T-cell (primary cell): ENCODE data around the gene TAGAP. TPM values are rescaled to one million over a fixed set of nuclear protein-coding genes. Genes with fewer than 3 reads are reported as not detected.

Experiments
- ATAC-seq, 4 experiments: fragments of 200-7000 bp in 3 of 4; fragments of 150-1000 bp in 1 of 4; cut with Tn5 transposase; replicated peaks in 1 of 4; 1 replicate in 3 of 4; 2 replicates in 1 of 4; pipeline ENCODE4 v1.10.0; 2021; ENCODE audit warnings: moderate library complexity in 3 of 4, mild to moderate bottlenecking in 2 of 4, moderate number of reproducible peaks in 1 of 4
- CTCF ChIA-PET, 2 donors: fragments of 300-600 bp; sonication (Branson Sonifier 250); formaldehyde crosslinking; loops; one replicate each; lab custom pipeline; 2022; ENCODE audit warnings: antibody characterized with exemption in 2 of 2; lab: Charles Lee
- POLR2A ChIA-PET, 2 donors: fragments of 300-600 bp; sonication (Branson Sonifier 250); formaldehyde crosslinking; loops; one replicate each; lab custom pipeline; 2022; ENCODE audit warnings: antibody characterized with exemption in 2 of 2; lab: Charles Lee
- DNase-seq, 35 experiments: peaks; one replicate each; pipeline versions ENCODE4 v3.0.0 to v3.0.0-alpha.2; 2013 to 2023
- H3K27ac ChIP-seq: one replicate; pipeline ENCODE4 v1.5.1; 2013; ENCODE audit warnings: low read length
- H3K27me3 ChIP-seq, 2 experiments: replicated peaks in 1 of 2; 1 replicate in 1 of 2; 2 replicates in 1 of 2; pipeline versions ENCODE4 v1.6.1 to v1.7.0; 2013; ENCODE audit warnings: low read length in 1 of 2, mixed read lengths in 1 of 2; ENCODE audit not compliant: control insufficient read depth in 2 of 2, insufficient read depth in 2 of 2; ENCODE audit errors: extremely low read depth in 1 of 2
- H3K36me3 ChIP-seq, 2 donors: 1 replicate in 1 of 2; 2 replicates in 1 of 2; pipeline versions ENCODE4 v1.6.1 to v1.7.0; 2013; ENCODE audit warnings: low read length in 1 of 2; ENCODE audit not compliant: control insufficient read depth in 2 of 2, insufficient read depth in 1 of 2; ENCODE audit errors: extremely low read depth in 1 of 2
- H3K4me1 ChIP-seq, 2 experiments: 1 replicate in 1 of 2; 2 replicates in 1 of 2; pipeline versions ENCODE4 v1.6.1 to v1.7.0; 2013; ENCODE audit warnings: low read length in 2 of 2, mixed read lengths in 1 of 2; ENCODE audit not compliant: insufficient read depth in 2 of 2, control insufficient read depth in 1 of 2; ENCODE audit errors: extremely low read depth in 1 of 2
- H3K4me3 ChIP-seq, 2 donors: 1 replicate in 1 of 2; 2 replicates in 1 of 2; pipeline versions ENCODE4 v1.5.1 to v1.7.0; 2013; ENCODE audit warnings: mild to moderate bottlenecking in 2 of 2, low read length in 1 of 2, moderate library complexity in 1 of 2; ENCODE audit not compliant: control insufficient read depth in 1 of 2; ENCODE audit errors: extremely low read depth in 1 of 2
- H3K9me3 ChIP-seq: 2 replicates; pipeline ENCODE4 v1.7.0; 2013
- H3K27ac Mint-ChIP-seq, 2 donors: one replicate each; pipeline ENCODE4 v1.8.0; 2020 to 2021; ENCODE audit warnings: mild to moderate bottlenecking in 2 of 2, mixed read lengths in 2 of 2
- H3K27me3 Mint-ChIP-seq, 2 donors: one replicate each; pipeline ENCODE4 v1.8.0; 2021 to 2022; ENCODE audit warnings: mixed read lengths in 2 of 2
- H3K36me3 Mint-ChIP-seq: one replicate; pipeline ENCODE4 v1.8.0; 2021; ENCODE audit warnings: mixed read lengths
- H3K4me1 Mint-ChIP-seq, 3 donors: one replicate each; pipeline ENCODE4 v1.8.0; 2020 to 2022; ENCODE audit warnings: mixed read lengths in 3 of 3, mild to moderate bottlenecking in 1 of 3
- H3K4me3 Mint-ChIP-seq, 3 donors: one replicate each; pipeline ENCODE4 v1.8.0; 2020 to 2022; ENCODE audit warnings: mild to moderate bottlenecking in 3 of 3, mixed read lengths in 3 of 3, moderate library complexity in 3 of 3
- H3K9me3 Mint-ChIP-seq, 3 donors: one replicate each; pipeline ENCODE4 v1.8.0; 2020 to 2022; ENCODE audit warnings: mixed read lengths in 3 of 3
- WGBS: methylation state at CpG from one replicate; pipeline ENCODE4 v1.1.5; 2013; ENCODE audit warnings: missing lambda C conversion rate; ENCODE audit not compliant: insufficient coverage; 5-methylcytosine and 5-hydroxymethylcytosine counted together
- total RNA-seq, 35 experiments: library from RNA in 6 of 35; stranded (reverse) in 6 of 35; fragments of 120-200 nt in 1 of 35; gene quantifications; one replicate each; pipeline versions ENCODE4 v1.2.1 to v1.2.4 and lab custom pipeline; 2013 to 2026

Gene TAGAP
- total RNA-seq, 5 donors from 2014 or later (not counting 1 experiment from before 2014, with no cell fraction given), result 110 to 224 (median 128) TPM

- DNase-seq, result no peak
- Histone ChIP-seq H3K4me1 (peaks cover 20 to 67% of the 10 kb centered on the region in 2 experiments), H3K9me3 (no peaks in the 10 kb centered on the region), H3K4me3 (no peak overlapping the region), H3K36me3 (no peaks in the 10 kb centered on the region), H3K27ac (peak overlapping the region; percentile 34), H3K27me3 (no peaks in the 10 kb centered on the region)
- H3K27me3 Mint-ChIP-seq, result no peaks in the 10 kb centered on the region
- 14% methylated on average over 1 of the region's 2 CpGs for WGBS
- H3K27ac Mint-ChIP-seq, result peak overlapping the region; percentile 69 to 86
- ChIA-PET POLR2A (interaction anchor here in 1 of 2 donors (1.1 kb wide), 1 partner anchor 12 kb away, joined by 4 read pairs; no protein-coding TSS in a partner anchor), CTCF (interaction anchor here in 1 of 2 donors (0.6 to 1.6 kb wide), 4 partner anchors 11 to 48 kb away, joined by 3 to 5 read pairs (median 3); partner anchors contain the start of gene TAGAP)
- H3K36me3 Mint-ChIP-seq, result no peaks in the 10 kb centered on the region
- no peaks in the 10 kb centered on the region for H3K9me3 Mint-ChIP-seq
- H3K4me1 Mint-ChIP-seq, result peaks cover 63 to 87% (median 80%) of the 10 kb centered on the region in 3 donors
- peak overlapping the region in 2 of 3 donors; percentile 37 to 70 for H3K4me3 Mint-ChIP-seq
- no peak for ATAC-seq
Measured at GRCh38 chr6:159056432-159056831, 11.6 kb upstream of the TAGAP start.

GRCh38 chr6:159056003-159056402, 11.2 kb upstream of the TAGAP start:
- H3K9me3 ChIP-seq, result no peaks in the 10 kb centered on the region
- DNase-seq (no peak), ATAC-seq (peak in 2 of 4 experiments; percentile 25 to 38)
- CTCF ChIA-PET, result interaction anchor here in 1 of 2 donors (0.6 to 1.6 kb wide), 2 partner anchors 13 to 251 kb away, joined by 4 to 5 read pairs; no protein-coding TSS in a partner anchor
- peak overlapping the region; percentile 69 to 86 for H3K27ac Mint-ChIP-seq
- peaks cover 20 to 63% of the 10 kb centered on the region in 2 experiments for H3K4me1 ChIP-seq
- no peaks in the 10 kb centered on the region for H3K9me3 Mint-ChIP-seq
- H3K27ac ChIP-seq, result peak overlapping the region; percentile 38
- peak overlapping the region in 2 of 3 donors; percentile 37 to 70 for H3K4me3 Mint-ChIP-seq
- H3K4me1 Mint-ChIP-seq, result peaks cover 59 to 83% (median 76%) of the 10 kb centered on the region in 3 donors
- no peaks in the 10 kb centered on the region for H3K36me3 ChIP-seq
- H3K4me3 ChIP-seq, result no peak overlapping the region
- POLR2A ChIA-PET, result interaction anchor here in 1 of 2 donors (1.1 kb wide), 1 partner anchor 12 kb away, joined by 4 read pairs; no protein-coding TSS in a partner anchor
- H3K36me3 Mint-ChIP-seq, result no peaks in the 10 kb centered on the region
- H3K27me3 ChIP-seq, result no peaks in the 10 kb centered on the region
- WGBS, result no CpG with 5 or more reads among the region's 3 CpGs
- H3K27me3 Mint-ChIP-seq, result no peaks in the 10 kb centered on the region

GRCh38 chr6:159053781-159054398, 9.1 kb upstream of the TAGAP start:
- ChIA-PET CTCF (interaction anchor here (1.1 to 1.5 kb wide), 3 partner anchors 9 to 50 kb away, joined by 3 to 6 read pairs (median 3); no protein-coding TSS in a partner anchor), POLR2A (interaction anchor here (0.6 to 1.7 kb wide), 2 partner anchors 9 to 233 kb away, joined by 4 to 12 read pairs; partner anchors contain the start of gene TAGAP (in 1 of the 2))
- no CpG with 5 or more reads among the region's 12 CpGs for WGBS
- H3K36me3 ChIP-seq, result no peaks in the 10 kb centered on the region
- no peaks in the 10 kb centered on the region for H3K27me3 ChIP-seq
- no peak overlapping the region for H3K4me3 ChIP-seq
- peak overlapping the region; percentile 22 for H3K27ac ChIP-seq
- peak in 3 of 4 experiments; percentile 44 to 62 (median 53) for ATAC-seq
- DNase-seq, result peak in 3 of 35 experiments; percentile 9 to 68 (median 11)
- Mint-ChIP-seq H3K4me1 (peaks cover 41 to 65% (median 58%) of the 10 kb centered on the region in 3 donors), H3K9me3 (no peaks in the 10 kb centered on the region), H3K27me3 (no peaks in the 10 kb centered on the region), H3K4me3 (no peak overlapping the region), H3K36me3 (no peaks in the 10 kb centered on the region), H3K27ac (peak overlapping the region; percentile 19 to 25)
- H3K9me3 ChIP-seq, result no peaks in the 10 kb centered on the region
- peaks cover 20 to 48% of the 10 kb centered on the region in 2 experiments for H3K4me1 ChIP-seq

GRCh38 chr6:159052720-159053119, 7.9 kb upstream of the TAGAP start:
- H3K36me3 Mint-ChIP-seq, result no peaks in the 10 kb centered on the region
- POLR2A ChIA-PET, result interaction anchor here (0.9 to 1.7 kb wide), 3 partner anchors 8 to 46 kb away, joined by 3 to 12 read pairs (median 3); partner anchors contain the start of gene TAGAP (in 2 of the 2)
- 89% methylated on average over 1 of the region's 3 CpGs for WGBS
- no peaks in the 10 kb centered on the region for H3K27me3 Mint-ChIP-seq
- Histone ChIP-seq H3K27me3 (no peaks in the 10 kb centered on the region), H3K4me3 (no peak overlapping the region), H3K9me3 (no peaks in the 10 kb centered on the region), H3K27ac (no peak overlapping the region), H3K36me3 (no peaks in the 10 kb centered on the region), H3K4me1 (peaks cover 20 to 45% of the 10 kb centered on the region in 2 experiments)
- CTCF ChIA-PET, result interaction anchor here (0.9 to 1.5 kb wide), 3 partner anchors 9 to 51 kb away, joined by 3 to 5 read pairs (median 4); no protein-coding TSS in a partner anchor
- DNase-seq (no peak), ATAC-seq (no peak)
- H3K4me1 Mint-ChIP-seq, result peaks cover 43 to 68% (median 56%) of the 10 kb centered on the region in 3 donors
- no peak overlapping the region for H3K4me3 Mint-ChIP-seq
- no peaks in the 10 kb centered on the region for H3K9me3 Mint-ChIP-seq
- no peak overlapping the region for H3K27ac Mint-ChIP-seq

DNA sequence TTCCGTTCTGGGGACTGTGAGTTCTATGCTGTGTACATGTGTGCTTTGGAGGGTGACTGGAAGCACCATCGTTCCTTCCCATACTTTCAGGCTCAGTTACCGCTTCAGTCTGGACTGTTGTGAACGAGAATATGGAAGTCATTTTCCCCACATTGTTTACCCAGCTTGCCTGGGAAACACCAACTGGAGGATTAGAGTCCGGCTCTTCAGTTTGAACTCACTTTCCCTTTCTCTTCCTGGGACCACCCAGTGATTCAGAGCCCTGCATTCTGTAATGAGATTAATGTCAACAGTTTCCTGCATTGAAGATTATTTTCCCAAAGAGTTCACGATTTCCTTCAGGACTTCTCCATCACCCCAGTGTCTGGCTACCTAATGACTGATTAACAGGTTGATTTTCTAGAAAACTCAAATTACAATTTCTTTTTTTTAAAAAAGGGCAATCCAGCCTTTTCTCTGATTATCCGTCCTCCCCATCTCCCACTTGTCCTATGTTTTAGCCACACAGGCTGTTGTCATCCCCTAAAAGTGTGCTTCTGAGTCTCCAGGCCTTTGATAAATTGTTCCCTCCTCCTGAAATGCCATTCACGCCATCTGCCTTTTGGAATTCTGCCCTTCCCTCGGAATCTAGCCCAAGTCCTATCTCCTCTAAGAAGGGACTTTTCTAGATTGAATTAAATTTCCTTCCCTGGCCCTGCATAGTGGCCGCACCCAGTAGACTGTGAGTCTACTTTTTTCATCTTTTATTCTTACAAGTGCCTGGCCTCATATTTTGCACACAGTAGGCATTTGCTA, 3.3 kb upstream of the TAGAP start:
- Mint-ChIP-seq H3K27me3 (no peaks in the 10 kb centered on the region), H3K27ac (peak overlapping the region; percentile 13 to 76), H3K36me3 (peaks cover 13% of the 10 kb centered on the region), H3K4me3 (peak overlapping the region in 2 of 3 donors; percentile 39 to 47), H3K9me3 (no peaks in the 10 kb centered on the region), H3K4me1 (peaks cover 30 to 42% (median 32%) of the 10 kb centered on the region in 3 donors)
- POLR2A ChIA-PET, result no interaction called here
- Histone ChIP-seq H3K9me3 (no peaks in the 10 kb centered on the region), H3K27ac (no peak overlapping the region), H3K4me1 (peaks cover 10 to 20% of the 10 kb centered on the region in 2 experiments), H3K36me3 (peaks cover 0 to 9% of the 10 kb centered on the region in 2 donors), H3K27me3 (no peaks in the 10 kb centered on the region), H3K4me3 (no peak overlapping the region)
- CTCF ChIA-PET, result no interaction called here
- DNase-seq, result no peak
- 40% methylated on average over 2 of the region's 10 CpGs for WGBS
- ATAC-seq, result no peak
